H7 (cell line): ENCODE data around the gene SNAP23. TPM values are rescaled to one million over a fixed set of nuclear protein-coding genes. Genes with fewer than 3 reads are reported as not detected.

Experiments
- DNase-seq: peaks from one replicate; pipeline ENCODE4 v3.0.0; 2012
- H3K27me3 ChIP-seq: 2 replicates; pipeline ENCODE4 v1.6.0; 2011; ENCODE audit warnings: mild to moderate bottlenecking, low read length; ENCODE audit not compliant: control insufficient read depth, insufficient read depth
- H3K36me3 ChIP-seq: replicated peaks from 2 replicates; pipeline ENCODE4 v1.5.1; 2011; ENCODE audit warnings: low read length; ENCODE audit not compliant: control insufficient read depth, insufficient read depth
- H3K4me3 ChIP-seq: 2 replicates; pipeline ENCODE4 v1.5.1; 2011; ENCODE audit warnings: low read depth, mild to moderate bottlenecking, control low read depth, low read length, moderate library complexity; ENCODE audit not compliant: insufficient read depth
- total RNA-seq: library from RNA; depleted of rRNA; stranded (reverse); fragments of >200 nt; shearing (Covaris generic); gene quantifications from 2 replicates; pipeline ENCODE4 v1.2.3, GENCODE V29; 2014; rRNA removed

SNAP23 gene
- total RNA-seq: 56.6 and 62.0 TPM in 2 replicates

GRCh38 chr15:42495361-42496212 lies at the start of gene SNAP23:
Gene SNAP23, plus strand, starts transcription at chr15:42495634. Its CDS starts 16,213 bp downstream, at chr15:42511847.
- peak within 1 kb of the TSS; percentile 68 for H3K4me3 ChIP-seq
- no peaks in the 10 kb centered on the region for H3K36me3 ChIP-seq
- DNase-seq: peak; percentile 95

GRCh38 chr15:42447599-42447998 lies 47.8 kb upstream of the SNAP23 start:
- no peak for DNase-seq
- H3K27me3 ChIP-seq: no peaks in the 10 kb centered on the region
- H3K4me3 ChIP-seq: no peak overlapping the region
- H3K36me3 ChIP-seq: peaks cover 12% of the 10 kb centered on the region

More at GRCh38 chr15:42495361-42496212, at the start of gene SNAP23:
- H3K27me3 ChIP-seq: no peaks in the 10 kb centered on the region

- no peak for DNase-seq
- Histone ChIP-seq H3K36me3 (peaks cover 12% of the 10 kb centered on the region), H3K4me3 (no peak overlapping the region), H3K27me3 (no peaks in the 10 kb centered on the region)
Observed at GRCh38 chr15:42448281-42448680, 47.2 kb upstream of the SNAP23 start.

- Histone ChIP-seq H3K36me3 (peaks cover 10% of the 10 kb centered on the region), H3K4me3 (no peak overlapping the region), H3K27me3 (no peaks in the 10 kb centered on the region)
- no peak for DNase-seq
Observed at GRCh38 chr15:42449770-42450424, 45.5 kb upstream of the SNAP23 start.

GRCh38 chr15:42450425-42450790 lies 45.0 kb upstream of the SNAP23 start:
- DNase-seq: no peak
- Histone ChIP-seq H3K4me3 (no peak overlapping the region), H3K36me3 (peaks cover 10% of the 10 kb centered on the region), H3K27me3 (no peaks in the 10 kb centered on the region)

- peaks cover 7% of the 10 kb centered on the region for H3K36me3 ChIP-seq
- H3K4me3 ChIP-seq: no peak overlapping the region
- no peaks in the 10 kb centered on the region for H3K27me3 ChIP-seq
- no peak for DNase-seq
Observed at GRCh38 chr15:42453826-42454225, 41.6 kb upstream of the SNAP23 start.

- H3K27me3 ChIP-seq: no peaks in the 10 kb centered on the region
- H3K36me3 ChIP-seq: peaks cover 2% of the 10 kb centered on the region; the same call in 1 of the 2 replicates
- H3K4me3 ChIP-seq: no peak overlapping the region
- no peak for DNase-seq
Observed at GRCh38 chr15:42456531-42456930, 38.9 kb upstream of the SNAP23 start.

GRCh38 chr15:42456971-42457370 lies 38.5 kb upstream of the SNAP23 start:
- Histone ChIP-seq H3K36me3 (no peaks in the 10 kb centered on the region), H3K27me3 (no peaks in the 10 kb centered on the region), H3K4me3 (no peak overlapping the region)
- DNase-seq: no peak

GRCh38 chr15:42457445-42458442 lies 37.7 kb upstream of the SNAP23 start:
- H3K27me3 ChIP-seq: no peaks in the 10 kb centered on the region
- H3K36me3 ChIP-seq: no peaks in the 10 kb centered on the region
- DNase-seq: peak; percentile 70
- no peak overlapping the region for H3K4me3 ChIP-seq

GRCh38 chr15:42461261-42461660 lies 34.2 kb upstream of the SNAP23 start:
- DNase-seq: no peak
- H3K36me3 ChIP-seq: no peaks in the 10 kb centered on the region
- no peak overlapping the region for H3K4me3 ChIP-seq
- H3K27me3 ChIP-seq: no peaks in the 10 kb centered on the region

- no peak for DNase-seq
- H3K4me3 ChIP-seq: no peak overlapping the region
- no peaks in the 10 kb centered on the region for H3K27me3 ChIP-seq
- no peaks in the 10 kb centered on the region for H3K36me3 ChIP-seq
Observed at GRCh38 chr15:42465520-42466259, 29.7 kb upstream of the SNAP23 start.

- no peaks in the 10 kb centered on the region for H3K27me3 ChIP-seq
- H3K4me3 ChIP-seq: no peak overlapping the region
- no peak for DNase-seq
- no peaks in the 10 kb centered on the region for H3K36me3 ChIP-seq
Observed at GRCh38 chr15:42471002-42471401, 24.4 kb upstream of the SNAP23 start.

GRCh38 chr15:42474827-42475226 lies 20.6 kb upstream of the SNAP23 start:
- no peak for DNase-seq
- no peak overlapping the region for H3K4me3 ChIP-seq
- H3K27me3 ChIP-seq: no peaks in the 10 kb centered on the region
- H3K36me3 ChIP-seq: no peaks in the 10 kb centered on the region

- no peak for DNase-seq
- no peaks in the 10 kb centered on the region for H3K27me3 ChIP-seq
- no peak overlapping the region for H3K4me3 ChIP-seq
- H3K36me3 ChIP-seq: no peaks in the 10 kb centered on the region
Observed at GRCh38 chr15:42482701-42483100, 12.7 kb upstream of the SNAP23 start.
